HG02970 (cell line): ENCODE data around the gene GNGT2.

Experiments used
- ATAC-seq: cut with Tn5 transposase; IDR thresholded peaks from one replicate; pipeline ENCODE4 v1.9.1; 2021; ENCODE audit warnings: mild to moderate bottlenecking, moderate library complexity, moderate number of reproducible peaks; ENCODE audit not compliant: unreplicated experiment, low FRiP score

GNGT2 gene

DNA sequence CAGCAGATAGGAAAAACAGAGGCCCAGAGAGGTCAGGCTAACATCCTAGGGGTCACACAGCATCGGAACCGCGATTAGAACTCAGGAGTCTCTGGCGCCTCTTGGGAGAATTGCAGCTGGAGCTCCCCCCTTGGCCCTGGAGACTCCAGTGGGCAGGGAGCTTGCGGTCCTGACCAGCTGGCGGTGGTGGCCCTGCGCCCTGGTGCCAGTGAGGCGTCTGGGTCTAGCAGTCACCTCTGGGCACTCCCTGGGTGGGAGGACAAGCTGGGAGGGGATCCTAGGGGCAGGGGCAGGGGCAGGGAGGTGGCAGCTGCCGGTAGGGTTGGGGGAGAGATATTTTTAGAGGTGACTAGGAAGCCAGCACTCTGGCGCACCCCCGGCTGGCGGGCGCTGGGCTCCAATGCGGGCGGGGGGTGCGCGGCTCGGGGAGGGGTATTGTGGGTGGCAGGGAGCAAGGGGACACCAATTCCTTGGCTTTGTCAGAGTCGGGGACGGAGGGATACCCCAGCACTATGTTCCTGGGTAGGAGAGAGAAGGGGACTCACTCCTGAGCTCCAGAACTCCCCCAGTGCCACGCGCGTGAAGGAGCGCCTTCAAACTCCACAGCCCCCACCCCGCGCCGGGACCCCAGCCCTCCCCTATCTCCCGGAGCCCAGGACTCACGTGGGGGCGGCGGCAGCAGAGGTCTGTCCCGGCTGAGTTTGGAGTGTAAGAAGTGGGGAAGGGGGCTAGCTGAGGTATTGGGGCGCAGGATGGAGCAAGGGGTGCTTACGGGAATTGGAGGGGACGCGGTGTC is 19.6 kb upstream of the GNGT2 start:
- peak; percentile 10 for ATAC-seq

DNA sequence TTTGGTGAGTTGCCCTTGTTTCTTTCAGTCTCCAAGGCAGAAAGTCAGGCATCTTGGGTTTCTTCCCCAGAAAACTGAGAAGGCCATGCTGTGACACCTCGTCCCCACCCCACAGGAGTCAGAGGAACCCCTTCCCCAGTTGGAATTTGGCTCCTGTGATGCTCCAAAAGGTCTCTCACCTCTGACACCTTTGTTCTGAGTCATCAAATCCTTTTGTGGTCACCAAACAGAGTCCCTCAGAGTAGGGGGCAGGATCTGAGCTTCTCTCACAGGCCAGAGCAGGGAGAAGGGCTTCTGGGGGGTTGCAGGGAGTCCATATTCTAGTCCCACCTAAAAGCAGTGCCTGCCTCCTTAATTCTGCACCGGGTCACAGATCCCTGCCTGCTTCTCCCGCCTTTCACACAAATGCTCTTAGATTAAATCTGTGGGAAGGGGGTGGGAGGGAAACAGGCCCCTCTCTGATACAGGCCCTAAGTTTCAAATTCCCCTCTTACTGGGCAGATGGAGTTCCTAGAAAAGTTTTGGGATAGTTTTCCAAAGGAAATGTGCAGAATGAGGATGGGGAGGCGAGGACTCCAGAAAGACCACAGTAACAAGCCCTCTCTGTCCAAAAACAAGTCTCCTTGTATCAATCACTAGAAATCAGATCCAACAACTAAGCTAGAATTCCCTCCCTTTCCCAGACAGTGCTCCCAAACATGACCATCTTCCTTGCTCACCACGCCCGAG is 18.9 kb upstream of the GNGT2 start:
- no peak for ATAC-seq

DNA sequence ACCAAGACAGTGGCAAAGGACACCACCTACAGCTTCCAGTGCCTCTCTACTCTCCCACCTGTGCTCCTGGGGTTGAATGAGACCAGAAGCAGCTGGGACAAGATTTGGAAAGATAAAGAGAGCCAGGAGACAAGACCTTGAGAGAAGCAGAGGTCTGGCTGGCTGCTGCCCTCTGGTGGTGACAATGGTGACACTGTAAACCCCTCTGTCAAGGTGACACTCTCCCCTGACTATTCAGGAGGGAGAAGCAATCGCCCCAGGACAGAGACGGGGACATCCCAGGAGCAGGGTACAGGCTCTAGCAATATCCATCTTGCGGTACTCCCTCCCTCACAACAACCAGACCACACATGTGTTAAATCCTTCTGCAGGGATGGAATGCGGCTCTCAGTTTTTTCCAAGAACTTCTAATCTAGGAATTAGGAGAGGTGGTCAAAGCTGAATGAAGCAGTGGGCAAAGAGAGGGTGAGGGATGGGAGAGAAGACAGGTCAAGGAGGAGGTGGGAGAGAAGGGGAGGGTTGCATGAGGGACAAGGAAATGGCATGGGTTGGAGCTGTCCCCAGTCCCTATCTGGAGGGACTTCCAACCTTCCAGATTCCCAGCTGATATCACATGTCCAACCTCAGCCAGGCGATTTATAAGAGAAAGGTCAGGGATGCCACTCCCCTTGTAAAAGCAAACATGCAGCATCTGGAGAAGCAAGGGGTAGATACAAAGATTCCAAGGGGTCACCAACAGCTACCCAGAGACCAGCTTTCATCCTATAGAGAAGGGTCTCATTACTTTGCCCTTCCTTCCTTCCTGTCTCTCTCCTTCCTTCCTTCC is 17.3 kb upstream of the GNGT2 start:
- ATAC-seq, result no peak

DNA sequence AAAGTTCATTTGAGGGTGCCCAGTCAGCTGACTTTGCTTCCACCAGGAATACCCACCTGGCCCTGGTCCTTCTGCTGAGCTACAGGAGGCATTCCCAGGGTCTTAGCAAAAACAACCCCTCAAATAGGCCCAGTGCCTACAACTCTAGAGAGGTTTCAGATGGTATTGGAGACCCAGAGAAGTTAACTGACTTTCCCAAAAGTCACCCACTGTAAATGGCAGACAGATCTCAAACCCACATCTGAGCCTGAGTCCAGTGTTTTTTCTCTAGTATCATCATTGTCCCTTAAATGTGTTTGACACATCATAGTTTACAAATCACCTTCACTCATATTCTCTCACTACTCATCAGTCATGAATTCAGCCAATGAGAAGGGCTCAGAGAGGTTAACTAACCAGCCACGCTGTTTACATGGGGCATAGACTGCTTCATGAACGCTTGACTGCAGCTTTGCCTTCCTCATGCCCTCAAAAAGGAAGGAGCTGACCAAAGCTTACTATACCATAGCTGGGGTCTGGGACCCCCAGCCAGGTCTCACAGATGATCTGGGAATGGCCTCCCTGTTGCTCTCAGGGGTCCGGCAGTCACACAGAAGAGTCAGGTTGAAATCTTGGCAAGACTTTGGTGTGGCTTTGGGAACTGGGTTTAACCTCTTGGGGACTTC is 16.5 kb upstream of the GNGT2 start:
- ATAC-seq, result no peak

DNA sequence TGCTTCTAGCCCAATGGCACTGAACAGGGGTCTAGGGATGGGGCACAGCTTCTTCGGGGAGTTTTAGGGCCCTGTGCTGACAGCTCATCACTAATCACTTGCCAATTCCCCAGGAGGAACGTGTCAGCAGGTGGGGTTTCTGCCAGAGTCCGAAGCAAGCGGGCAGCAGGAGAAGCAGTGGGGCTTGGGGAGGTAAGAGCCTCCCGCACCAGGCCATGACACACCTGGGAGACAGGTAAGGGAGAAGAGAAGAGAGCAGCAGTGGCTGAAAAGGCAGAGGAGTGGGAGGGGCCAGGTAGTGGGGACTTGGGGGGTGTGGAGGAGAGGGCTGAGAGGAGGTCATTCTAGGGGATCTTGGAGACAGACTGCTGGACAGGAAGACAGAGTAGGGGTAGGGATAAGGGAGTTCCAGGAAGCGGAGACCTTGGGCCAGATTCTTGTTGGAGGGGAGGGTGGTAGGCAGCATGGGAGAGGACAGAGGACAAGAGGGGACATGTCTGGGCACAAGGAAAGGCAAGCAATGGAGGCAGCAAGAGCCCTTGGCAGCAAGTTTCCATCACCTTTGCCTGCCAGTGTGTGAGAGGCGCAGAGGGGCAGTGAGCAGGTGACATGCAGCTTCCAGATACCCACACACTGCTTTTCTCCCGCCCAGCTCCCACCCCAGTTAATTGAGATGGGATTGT is 15.3 kb upstream of the GNGT2 start:
- ATAC-seq, result no peak

DNA sequence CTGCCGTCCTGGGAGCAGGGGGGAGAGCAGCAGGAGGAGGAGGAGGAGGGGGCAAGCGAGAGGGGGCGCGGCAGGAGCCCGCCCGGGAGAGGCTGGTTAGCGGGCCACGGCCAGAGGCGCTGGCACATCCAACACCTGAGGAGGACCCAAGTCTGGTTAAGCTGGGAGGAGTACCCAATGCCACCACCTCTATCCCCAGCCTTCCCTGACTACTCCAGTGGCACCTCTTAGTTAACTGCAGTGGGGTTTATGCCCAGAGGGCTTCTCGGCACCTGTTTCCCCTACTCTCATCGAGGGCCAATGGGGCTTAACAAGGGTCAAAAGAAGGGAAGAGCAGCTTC is 14.6 kb upstream of the GNGT2 start:
- ATAC-seq, result no peak

DNA sequence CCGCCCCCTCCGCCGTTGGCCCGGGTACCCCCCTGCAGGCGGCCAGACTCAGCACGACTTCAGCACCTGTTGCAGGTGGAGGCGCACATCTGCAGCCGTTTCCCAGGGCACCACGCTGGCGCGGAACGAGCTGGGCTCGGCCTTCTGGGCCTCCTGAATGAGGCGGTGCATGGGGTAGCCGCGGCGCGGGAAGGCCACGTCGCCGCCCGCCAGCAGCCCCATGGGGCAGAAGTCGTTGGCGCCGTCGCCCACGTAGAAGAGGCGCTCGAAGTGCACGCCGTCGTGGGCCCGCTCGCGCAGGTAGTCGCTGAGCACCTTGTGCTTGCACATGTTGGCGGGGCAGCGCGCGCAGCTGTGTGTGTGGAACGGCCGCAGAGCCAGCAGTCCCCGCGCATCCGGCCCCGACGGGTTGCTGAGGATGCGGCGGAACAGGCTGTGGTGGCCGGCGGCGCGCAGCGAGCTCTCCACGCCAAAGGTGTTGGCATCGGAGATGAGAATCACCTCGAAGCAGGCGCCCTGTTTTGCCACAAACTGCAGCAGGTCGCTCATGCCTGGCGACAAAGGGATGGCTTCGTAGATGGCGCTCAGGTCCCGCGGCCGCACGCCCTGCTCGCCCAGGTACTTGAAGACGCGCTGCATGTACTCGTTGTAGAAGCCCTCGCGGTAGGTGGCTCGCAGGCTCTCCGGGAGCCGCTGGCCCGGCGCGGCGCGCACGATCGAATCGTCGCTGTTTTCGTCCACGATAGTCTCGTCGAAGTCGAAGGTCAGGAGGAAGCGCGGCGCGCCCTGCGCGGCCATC is 14.0 kb upstream of the GNGT2 start:
- no peak for ATAC-seq

DNA sequence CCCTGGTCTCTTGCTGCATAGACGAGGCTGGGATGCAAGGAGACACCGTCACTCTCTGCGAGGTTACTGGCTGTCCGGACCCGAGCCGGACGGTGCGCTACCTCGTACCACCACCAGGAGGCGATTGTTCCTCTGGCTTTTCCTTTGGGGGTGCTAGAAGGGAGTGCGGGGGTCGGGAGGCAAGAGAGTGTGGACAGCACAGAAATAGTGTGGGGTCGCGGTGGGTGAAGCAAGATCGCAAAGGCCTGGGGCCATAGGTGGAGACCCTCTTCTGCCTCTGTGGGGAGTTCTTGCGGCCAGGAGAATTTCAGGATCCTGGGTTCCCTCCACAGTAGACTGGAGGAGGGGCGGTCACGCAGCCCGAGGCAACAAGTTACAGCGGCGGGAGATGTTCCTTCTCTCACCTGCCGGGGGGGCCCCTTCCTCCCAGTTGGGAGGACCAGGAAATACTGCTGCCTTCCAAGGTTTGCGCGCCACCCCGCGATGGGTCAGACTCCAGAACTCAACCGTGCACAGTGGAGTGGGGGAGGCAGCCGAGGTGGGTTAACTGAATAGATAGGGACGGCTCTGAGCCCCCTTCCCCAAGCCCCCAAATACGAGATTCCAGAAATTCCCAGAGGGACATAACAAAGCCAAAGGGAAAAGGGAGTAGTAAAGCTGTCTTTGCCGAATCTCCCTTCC is 13.3 kb upstream of the GNGT2 start:
- no peak for ATAC-seq

DNA sequence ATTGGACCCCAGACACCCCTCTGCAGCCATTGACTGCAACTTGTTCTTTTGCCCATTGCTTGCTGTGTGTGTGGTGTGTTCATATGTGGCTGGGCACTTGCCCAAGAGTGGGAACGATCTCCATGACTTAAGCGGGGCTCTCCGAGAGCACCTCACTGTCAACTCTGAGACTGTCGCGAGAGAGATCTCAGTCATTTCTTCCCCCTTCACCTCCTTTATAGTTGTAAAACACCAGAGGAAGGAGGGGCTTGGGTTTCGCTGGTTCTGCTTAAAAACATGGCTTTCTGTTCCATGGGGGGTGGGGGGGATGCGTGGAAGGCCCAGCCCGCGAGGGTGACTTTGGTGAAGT is 12.8 kb upstream of the GNGT2 start:
- no peak for ATAC-seq

DNA sequence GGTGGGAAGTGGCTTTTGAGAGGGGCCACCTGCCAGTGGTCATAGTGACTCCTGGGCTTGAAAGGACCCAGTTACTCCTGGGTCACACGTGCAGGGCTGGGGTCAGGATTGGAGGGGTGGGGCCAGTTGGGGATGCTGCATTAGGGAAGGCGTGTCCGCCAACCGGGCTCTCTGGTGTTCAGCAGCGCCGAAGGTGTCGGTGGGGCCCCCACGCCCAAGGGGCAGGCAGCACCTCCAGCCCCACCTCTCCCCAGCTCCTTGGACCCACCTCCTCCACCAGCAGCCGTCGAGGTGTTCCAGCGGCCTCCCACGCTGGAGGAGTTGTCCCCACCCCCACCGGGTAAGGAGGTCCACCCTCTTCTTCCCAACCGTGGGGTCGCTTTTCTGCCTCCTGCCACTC is 9.6 kb upstream of the GNGT2 start:
- ATAC-seq, result no peak

DNA sequence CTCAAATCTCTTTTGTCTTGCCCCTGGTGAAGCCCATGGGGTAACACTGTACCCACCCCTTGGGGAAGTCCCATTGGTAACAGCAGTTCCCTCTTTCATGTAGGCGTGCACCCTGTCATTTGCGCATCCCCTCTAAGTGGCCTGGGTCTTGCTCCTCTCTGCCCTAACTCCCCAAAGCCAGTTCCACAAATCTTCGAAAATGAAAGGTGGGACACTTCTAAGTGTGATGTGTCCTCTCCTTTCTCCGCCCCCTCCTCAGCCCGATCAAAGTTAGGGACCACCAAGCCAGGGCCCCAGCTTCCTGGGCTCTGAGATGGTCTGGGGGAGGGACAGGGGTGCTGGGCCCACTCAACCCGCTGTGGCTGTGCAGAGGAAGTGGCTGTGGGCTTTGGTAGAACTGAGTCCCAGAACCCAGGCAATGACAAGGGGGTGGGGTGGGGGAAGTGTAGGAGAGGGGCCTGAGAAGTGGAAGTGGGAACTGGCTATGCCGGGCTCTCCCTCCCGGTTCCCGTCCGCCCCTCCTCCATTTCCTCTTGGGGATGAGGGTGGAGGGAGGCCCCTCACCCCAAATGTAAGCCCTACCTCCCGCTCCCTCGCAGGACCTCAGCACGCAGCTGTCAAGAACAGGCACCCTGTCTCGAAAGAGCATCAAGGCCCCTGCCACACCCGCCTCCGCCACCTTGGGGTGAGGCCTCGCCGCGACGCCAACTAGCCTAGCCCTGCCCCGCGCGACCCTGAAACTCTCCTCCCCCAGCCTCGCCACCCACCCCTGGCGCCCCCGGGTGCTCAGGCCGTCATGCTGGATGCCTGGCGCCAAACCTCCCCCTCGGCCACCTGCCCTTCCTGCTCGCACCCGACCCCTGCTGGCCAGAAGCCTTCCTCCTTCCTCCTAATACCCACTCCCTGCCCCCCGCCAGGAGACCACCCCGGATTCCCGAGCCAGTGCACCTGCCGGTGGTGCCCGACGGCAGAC is 8.9 kb upstream of the GNGT2 start:
- no peak for ATAC-seq

DNA sequence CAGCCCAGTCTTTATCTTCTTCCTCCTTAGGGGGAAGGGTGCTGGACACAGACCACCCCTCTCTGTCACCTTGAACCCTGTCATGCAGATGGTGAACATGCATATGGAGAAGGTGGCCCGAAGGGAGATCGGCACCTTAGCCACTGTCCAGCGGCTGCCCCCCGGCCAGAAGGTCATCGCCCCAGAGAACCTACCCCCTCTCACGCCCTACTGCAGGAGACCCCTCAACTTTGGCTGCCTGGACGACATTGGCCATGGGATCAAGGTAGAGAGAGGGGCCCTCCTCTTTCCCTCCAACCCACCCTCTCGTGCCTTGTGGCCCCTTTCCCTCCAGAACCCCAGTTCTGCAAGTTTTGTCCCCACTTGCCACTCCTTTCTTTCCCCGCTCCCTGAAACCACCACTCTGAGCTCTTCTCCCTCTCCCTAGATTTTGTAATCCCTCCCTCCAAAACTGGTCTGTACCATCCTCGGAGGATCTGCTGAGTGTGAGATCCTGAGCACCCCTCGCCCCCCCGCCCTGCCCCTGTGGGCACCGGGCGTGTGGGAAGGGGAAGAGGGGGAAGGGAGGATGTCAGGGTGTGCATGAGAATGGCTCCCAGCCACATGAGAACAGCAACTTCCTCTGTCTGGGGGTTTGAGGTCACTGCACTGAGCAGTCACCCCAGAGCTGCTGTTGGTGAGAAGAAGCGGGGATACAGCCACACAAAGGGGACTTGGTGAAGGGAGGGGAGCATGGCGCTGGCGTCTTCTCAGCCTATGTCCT is 7.5 kb upstream of the GNGT2 start:
- no peak for ATAC-seq

DNA sequence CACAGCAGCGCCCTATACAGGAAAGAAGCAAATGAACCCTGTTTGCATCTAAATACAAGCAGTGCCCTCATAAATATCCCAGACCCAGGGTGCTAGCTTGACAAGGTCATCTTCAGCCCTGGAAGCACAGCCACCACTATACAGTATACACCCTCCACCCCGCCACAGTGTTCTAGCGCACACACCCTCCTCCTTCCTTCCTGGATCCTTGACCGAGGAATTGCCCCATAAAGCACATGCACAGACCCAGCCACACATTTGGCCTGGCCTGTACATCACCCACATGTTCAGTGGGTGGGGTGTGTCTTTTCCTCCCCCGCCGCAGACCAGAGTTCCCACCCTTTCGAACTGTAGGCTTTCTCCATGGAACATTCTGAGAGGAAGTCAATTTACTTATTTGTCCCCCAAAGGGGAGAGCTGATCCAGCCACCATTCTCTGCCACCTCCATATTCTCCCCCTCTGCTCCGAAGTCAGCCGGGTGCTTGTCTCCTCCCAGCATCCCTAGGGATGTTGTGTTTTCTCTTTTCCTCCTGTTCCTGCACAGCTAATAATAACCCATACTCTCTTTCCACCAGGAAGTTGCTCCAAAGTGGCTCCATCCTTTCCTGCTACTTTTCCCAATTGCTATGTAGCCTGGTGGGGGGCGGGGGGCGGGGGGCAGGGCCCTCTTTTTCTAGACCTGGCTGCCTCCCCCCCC is 6.7 kb upstream of the GNGT2 start:
- ATAC-seq, result no peak

DNA sequence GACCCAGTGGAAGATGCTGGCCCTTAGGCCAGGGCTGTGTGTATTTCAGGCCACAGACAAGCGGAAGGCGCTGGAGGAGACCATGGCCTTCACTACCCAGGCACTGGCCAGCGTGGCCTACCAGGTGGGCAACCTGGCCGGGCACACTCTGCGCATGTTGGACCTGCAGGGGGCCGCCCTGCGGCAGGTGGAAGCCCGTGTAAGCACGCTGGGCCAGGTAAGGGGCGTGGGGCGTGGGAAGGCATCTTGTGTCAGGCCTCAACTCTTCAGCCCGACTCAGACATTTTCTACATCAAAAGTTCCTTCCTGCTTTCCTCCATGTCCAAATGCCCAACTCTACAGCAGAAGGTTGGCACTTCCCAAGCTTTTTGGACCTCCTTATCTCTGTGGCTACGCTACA is 6.1 kb upstream of the GNGT2 start:
- no peak for ATAC-seq

DNA sequence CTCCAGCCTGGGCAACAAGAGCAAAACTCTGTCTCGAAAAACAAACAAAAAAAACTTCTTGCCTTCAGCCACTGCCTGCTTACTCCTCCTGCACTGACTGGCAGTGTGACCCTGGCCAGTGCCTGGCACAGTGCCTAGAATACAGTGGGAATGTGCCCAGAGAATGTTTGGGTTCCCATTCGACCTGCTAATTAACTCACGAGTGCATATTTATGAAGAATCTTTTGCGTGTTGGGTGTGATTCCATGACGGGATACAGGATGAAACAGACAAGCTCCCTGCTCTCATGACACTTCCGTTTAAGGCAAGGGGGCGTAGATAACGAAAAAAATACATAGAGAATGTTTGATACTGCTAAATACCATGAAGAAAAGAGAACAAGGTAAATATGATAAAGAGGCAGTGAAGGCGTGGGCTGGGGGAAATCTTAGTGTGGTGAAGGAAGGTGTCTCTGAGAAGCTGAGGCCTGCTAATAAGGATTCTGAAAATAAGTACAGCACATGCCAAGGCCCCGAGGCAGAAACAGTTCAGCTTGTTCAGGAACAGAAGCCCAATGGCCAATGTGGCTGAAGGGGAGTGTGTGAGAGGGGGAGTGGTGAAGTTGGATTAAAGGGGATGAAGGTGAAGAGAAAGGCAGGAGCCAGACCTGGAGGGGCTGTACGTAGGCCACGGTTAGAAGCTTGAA is 4.4 kb upstream of the GNGT2 start:
- no peak for ATAC-seq

DNA sequence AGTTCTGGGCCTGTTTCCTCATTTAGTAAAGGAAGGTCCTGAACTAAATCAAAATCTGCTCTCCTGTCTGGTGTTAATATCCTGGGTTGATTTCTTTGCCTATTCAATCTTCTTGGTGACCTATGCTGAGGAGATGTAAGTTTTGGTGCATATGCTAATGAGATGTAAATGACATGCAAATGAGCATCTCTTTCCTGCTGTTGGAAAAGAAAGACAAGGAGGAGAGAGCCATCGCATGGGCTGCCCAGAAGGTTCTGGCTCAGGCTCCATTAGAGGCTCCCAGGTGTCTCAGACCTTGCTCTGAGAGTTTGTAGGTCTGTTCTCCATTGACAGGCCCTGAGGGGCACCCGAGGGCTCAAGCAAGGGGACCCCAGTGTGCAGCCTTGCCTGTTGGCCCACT is 3.5 kb upstream of the GNGT2 start:
- no peak for ATAC-seq
